Erythroblast (primary cell): ENCODE results near the gene SOX21.

ENCODE experiments used
- GATA1 ChIP-seq: IDR thresholded peaks from 2 replicates; pipeline ENCODE4 v1.6.1; 2011; ENCODE audit warnings: low read depth, mild to moderate bottlenecking, control low read depth, low read length, moderate library complexity
- POLR2A ChIP-seq: IDR thresholded peaks from 2 replicates; pipeline ENCODE4 v1.6.1; 2011; ENCODE audit warnings: mild to moderate bottlenecking, low read length

DNA sequence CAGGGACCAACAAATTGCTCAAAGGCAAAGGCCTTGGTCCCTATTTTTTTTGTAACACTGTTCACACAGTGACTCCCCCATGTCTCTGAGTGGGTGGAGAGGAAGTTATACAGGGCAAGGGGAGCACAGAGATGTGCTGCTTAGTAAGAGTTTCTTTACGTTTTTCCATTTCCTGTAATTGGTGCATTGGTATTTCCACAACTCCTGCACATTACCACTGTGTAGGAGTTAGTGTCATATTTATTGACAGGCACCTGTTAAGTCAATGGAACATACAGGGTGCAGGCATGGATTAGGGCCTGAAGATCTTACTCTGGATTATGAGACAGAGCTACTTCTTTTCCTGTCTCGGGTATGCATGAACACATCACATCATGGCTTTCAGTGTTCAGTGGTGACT, 45.2 kb downstream of the SOX21 start:
- TF ChIP-seq POLR2A (no peak), GATA1 (no peak)
